ENCODE results near the gene SLC10A3.
A peak's percentile ranks its signal among the peaks of the same experiment; 100 is the strongest.

SLC10A3 gene

GRCh38 chrX:154482786-154483185 is 7.6 kb downstream of the SLC10A3 start:
- no peak for DNase-seq

- no peak for DNase-seq
Observed at GRCh38 chrX:154481911-154482601, 8.4 kb downstream of the SLC10A3 start.

GRCh38 chrX:154481195-154481594 is 9.2 kb downstream of the SLC10A3 start:
- DNase-seq = no peak

DNA sequence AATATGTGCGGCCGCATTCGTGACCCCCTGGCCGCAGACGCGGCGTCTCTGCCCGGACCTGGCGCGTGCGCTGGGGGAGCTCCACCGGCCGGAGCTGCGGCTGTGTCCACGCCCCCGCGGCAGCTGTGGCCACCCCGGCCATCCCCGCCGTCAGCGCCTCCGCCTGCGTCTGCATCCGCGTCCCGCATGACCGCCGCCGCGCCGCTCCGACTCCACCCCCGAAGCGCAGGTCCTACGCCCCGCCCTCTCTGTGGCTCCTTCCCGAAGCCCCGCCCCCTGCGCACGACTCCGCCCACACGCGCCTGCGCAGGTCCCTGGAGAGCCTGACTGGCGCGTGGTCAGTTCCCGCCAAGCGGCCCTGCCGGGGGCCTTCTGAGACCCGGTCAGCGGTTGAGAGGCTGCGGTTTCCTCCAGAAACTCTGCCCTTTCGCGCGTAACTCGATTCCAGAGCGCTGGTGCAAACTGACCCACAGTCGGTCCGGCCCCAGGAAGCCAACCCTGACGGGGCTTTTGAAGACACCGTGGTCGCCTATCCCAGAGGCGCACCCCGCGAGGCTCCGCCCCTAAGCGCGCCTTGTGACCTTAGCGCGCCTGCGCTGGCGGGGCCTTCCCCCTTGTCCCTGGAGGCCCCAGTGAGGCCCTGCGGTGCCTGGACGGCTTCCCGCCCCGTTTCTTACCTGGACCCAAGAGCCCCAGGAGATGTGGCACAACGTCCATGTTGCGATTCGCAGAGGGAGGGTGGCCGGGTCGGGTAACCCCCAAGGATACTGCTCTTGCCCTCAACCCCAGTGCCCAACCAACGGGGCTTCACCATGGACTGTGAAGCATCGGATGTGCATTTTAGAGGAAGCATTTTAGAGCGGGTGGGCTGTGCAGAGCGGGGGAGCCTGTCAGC is 11.5 kb downstream of the SLC10A3 start, which contains the start of gene LAGE3:
Gene LAGE3 (minus strand): TSS at position 554 of the 895 bp plus-strand sequence. CDS start 366 bp downstream, at position 188.
- DNase-seq = peak; percentile 91

DNA sequence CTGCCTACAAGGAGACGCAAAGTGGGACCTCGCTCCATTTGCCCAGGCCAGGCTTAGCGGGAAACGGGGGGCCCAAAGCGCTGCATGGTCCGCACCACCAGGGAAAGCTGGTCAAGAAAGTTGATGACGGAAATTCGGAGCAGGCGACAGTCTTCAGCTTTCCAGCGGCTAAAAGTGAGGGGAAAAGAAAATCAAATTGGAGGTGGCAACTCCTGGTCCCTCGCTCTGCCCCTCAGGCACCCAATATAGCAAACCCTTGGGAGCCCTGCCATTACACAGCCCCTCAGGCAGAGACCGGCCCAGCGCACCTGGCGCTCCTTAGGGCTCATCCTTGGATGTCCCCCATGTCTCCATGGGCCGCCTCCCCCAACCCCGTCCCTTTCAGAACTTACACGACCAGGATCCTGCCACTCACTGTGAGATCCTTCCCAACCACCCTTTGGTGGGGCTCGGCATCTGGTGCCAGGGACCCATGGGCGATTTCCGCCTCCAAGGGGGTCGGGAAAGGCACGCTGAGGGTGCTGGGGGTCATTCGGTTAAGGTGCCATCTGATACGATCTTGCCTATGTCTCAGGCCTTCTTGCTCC is 12.4 kb downstream of the SLC10A3 start:
- DNase-seq = no peak

DNA sequence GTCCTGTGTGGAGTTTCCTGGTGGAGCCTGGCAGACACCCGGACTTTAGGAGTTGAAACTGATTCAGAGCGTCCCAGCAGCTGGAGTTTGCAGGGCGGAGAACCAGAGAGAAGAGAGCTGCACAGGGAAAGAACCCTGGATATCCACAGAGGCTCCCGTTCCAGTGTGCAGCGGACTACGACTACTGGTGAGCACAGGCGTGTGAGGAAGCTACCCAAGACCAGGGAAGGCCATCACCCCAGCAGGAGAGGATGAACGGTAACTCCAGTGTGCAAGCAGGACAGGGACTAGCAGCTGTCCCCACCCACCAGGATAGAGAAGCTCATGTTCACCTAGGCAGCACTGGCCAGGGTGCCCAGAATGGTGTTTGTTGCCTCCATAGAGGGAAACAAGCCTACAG is 13.6 kb downstream of the SLC10A3 start:
- DNase-seq = no peak

DNA sequence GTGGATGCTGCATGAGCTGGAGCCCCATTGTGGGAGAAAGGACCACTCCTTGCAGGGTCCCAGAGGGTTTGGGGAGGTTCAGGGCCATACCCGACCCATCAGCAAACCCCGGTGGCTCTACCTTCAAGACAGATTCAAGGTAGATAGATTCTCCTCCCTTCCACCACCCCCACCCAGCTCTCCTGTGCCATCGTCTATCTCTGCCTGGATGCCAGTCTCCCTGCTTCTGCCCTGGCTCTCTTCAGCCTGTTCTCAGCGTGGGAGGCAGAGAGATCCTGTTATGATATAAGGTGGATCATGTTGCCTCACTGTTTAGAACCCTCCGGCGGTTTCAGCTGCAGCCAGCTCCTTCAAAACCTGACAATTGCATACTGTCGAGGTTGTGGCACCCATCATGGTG is 16.7 kb downstream of the SLC10A3 start:
- no peak for DNase-seq

GRCh38 chrX:154472685-154473632 is 17.5 kb downstream of the SLC10A3 start:
- DNase-seq = no peak

- no peak for DNase-seq
Observed at GRCh38 chrX:154471839-154472684, 18.4 kb downstream of the SLC10A3 start.

DNA sequence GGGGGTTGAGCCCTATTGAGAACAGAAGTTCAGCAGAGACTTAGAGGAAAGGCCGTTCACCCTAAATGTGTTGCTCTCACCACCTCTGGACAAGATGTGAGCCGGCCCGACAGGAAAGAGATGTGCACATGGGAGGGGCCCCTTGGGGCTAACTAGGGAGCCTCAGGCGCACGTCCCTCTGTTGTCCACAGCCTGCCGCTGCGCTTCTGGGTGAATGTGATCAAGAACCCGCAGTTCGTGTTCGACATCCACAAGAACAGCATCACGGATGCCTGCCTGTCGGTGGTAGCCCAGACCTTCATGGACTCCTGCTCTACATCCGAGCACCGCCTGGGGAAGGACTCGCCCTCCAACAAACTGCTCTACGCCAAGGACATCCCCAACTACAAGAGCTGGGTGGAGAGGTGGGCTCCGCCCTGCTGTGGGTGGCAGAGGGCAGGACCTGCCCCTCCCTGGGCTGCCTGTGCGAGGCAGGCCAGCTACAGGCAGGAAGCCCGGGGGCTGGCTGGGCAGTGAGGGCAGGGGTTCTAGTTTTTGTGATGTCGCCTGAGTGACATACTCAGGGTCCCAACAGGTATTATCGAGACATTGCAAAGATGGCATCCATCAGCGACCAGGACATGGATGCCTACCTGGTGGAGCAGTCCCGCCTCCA is 19.4 kb downstream of the SLC10A3 start:
- DNase-seq = no peak

GRCh38 chrX:154470434-154470833 is 20.0 kb downstream of the SLC10A3 start:
- DNase-seq = no peak

DNA sequence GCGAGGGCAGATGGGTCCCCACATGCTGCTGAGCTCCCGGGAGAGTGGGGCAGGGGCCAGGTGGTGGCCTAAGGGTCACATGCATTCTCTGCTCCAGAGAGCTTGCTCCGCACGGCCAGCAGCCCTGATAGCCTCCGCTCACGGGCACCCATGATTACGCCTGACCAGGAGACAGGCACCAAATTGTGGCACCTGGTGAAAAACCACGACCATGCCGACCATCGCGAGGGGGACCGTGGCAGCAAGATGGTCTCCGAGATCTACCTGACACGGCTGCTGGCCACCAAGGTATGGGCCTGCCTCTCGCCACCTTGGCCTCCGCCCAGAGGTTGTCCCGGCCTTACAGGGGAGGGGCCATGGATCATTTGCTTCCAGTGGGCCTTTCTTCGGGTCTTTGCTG is 20.5 kb downstream of the SLC10A3 start:
- DNase-seq = no peak

GRCh38 chrX:154469114-154469513 is 21.3 kb downstream of the SLC10A3 start:
- no peak for DNase-seq

DNA sequence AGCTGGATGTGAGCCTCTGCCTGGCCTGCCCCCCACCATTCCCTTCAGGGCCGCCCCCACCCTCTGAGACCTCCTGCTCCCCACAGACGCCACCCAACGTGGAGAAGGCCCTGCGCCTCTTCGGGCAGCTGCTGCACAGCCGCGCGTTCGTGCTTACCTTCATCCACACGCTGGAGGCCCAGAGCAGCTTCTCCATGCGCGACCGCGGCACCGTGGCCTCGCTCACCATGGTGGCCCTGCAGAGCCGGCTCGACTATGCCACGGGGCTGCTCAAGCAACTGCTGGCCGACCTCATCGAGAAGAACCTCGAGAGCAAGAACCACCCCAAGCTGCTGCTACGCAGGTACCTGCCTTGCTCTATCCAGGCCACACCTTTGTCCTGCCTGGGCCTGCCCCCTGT is 22.2 kb downstream of the SLC10A3 start:
- no peak for DNase-seq

GRCh38 chrX:154467556-154467955 is 22.9 kb downstream of the SLC10A3 start:
- DNase-seq = no peak

DNA sequence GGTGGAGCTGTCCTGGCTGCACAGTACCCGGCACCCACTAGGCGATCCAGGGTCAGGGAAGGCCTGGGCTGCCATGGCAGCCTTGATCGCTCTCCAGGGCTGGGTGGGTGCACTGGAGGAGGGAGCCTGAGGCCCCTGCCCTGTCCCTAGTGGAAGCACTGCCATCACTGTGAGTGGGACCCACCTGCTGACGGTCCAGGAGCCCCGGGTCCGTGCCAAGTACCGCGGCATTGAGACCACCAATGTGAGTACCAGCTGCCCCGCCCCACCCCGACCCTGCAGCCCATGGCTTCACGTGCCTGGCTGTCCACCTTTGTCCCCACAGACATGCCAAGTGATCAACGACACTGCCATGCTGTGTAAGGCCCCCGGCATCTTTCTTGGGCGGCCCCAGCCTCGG is 23.5 kb downstream of the SLC10A3 start:
- DNase-seq = no peak

DNA sequence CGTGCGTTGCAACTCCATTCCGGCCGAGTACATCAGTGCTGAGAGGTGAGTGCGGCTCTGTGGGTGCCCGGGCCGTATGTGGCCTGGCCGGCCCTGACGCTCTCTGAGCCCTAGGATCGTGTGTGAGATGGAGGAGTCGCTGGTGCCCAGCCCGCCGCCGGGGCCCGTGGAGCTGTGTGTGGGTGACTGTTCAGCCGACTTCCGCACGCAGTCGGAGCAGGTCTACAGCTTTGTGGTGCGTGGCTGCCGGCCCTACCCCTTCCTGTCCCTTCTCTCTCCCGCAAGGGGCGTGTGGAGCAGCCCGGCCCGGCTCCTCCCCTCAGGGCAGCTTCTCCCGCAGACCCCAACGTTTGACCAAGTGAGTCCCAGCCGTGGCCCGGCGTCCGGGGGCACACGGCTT is 24.4 kb downstream of the SLC10A3 start:
- DNase-seq = no peak

- no peak for DNase-seq
Observed at GRCh38 chrX:154465601-154466000, 24.8 kb downstream of the SLC10A3 start.

DNA sequence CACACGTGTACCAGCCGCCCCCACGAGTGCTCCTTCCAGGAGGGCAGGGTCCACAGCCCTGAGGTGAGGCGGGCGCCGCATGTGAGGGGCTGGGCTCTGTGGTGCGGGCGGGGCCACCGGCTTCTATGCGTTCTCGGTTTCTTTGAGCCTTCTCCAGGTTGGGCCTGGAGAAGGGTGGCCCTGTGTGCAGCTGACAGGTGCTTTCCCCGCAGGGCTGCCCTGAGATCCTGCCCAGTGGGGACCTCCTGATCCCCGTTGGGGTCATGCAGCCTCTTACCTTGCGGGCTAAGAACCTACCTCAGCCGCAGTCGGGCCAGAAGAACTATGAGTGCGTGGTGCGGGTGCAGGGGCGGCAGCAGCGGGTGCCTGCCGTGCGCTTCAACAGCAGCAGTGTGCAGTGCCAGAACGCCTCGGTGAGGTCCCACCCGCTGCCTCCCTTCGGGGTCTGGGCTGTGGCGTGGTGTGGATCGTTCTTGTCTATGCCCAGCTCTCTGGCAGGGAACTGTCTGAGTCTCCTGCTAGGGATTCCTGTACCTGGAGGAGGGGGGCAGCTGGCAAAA is 25.5 kb downstream of the SLC10A3 start:
- no peak for DNase-seq

DNA sequence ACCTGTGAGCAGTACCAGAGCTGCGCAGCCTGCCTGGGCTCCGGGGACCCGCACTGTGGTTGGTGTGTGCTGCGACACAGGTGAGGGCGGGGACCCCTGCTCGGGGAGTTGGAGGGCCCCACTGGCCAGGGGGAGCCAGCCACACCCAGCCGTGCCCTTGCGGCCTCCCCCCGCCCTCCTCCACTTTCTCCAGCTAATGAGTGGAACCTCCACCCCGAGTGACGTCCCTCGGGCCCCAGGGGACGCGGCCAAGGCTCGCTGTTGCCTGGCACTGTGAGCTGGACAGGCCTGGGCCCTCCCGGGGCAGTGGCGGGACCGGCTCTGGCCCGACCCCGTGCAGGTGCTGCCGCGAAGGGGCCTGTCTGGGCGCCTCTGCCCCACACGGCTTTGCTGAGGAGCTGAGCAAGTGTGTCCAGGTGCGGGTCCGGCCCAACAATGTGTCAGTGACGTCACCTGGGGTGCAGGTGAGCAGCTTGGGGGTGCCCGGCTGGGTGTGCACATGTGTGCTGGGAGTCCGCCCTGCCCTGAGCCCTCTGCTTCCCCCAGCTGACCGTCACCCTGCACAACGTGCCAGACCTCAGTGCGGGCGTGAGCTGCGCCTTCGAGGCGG is 26.7 kb downstream of the SLC10A3 start:
- no peak for DNase-seq

All from NCI-H774 (cell line).